Dermis blood vessel endothelial cell (primary cell): ENCODE results near the gene FGF10. TPM values are rescaled to one million over a fixed set of nuclear protein-coding genes. Genes with fewer than 3 reads are reported as not detected.

Source experiments
- DNase-seq: peaks from one replicate; pipeline ENCODE4 v3.0.0; 2010
- total RNA-seq: library from RNA; depleted of rRNA; stranded (reverse); fragments of >200 nt; gene quantifications from 2 replicates; pipeline ENCODE4 v1.2.3, GENCODE V29; 2014

FGF10 gene
- total RNA-seq, 1 donor from 2014 or later: not detected

GRCh38 chr5:44345871-44346270 lies 43.3 kb downstream of the FGF10 start:
- DNase-seq: no peak

DNA sequence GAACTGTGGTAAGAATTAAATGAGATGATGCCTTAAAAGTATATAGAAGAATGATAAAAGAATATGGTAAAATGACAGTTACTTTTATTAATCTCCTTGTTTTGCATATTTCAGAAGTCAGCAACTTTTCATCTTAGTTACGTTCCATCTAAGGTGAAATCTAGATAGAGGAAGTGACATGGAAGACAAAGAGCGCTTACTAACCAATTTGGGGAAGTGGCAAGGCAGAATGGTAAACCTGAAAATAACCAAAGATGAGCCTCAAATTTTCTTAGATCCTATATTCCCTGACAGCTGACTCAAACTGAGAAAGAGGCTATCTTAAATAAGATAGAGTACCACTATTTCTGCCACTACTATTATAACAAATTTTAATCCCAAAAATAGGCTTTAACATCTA lies 52.5 kb downstream of the FGF10 start:
- DNase-seq: no peak

GRCh38 chr5:44334622-44335021 lies 54.6 kb downstream of the FGF10 start:
- DNase-seq: no peak

DNA sequence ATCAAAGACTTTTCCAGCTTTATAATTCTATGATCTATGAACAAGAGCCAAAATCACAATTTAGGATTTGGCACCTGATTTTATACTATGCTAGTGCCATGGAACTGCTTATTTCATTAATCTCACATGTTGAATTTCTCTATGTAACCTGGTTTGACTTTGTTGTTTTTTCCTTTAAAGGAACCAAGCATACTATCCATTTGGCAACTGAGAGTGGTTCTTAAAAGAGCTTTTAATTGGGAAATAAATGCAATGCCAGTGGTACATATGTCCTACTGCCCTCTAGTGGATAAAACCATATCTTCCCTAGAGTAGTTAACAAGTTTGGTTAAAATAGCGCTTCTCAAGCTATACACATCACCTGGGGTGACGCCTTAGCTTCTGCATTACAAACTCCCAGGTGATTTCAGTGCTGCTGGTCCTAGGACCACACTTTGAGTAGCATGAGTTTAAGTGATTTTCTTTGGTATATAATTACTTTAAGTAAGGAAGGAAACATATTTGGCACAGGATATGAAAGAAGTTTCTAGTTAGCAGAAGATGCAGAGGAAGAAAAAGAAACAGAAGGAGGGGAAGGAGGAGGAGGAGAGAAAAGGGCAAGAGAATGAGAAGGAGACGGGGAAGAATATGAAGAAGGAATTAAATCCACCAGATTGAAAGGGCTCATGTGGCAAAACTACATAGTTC lies 56.8 kb downstream of the FGF10 start:
- DNase-seq: peak; percentile 45

DNA sequence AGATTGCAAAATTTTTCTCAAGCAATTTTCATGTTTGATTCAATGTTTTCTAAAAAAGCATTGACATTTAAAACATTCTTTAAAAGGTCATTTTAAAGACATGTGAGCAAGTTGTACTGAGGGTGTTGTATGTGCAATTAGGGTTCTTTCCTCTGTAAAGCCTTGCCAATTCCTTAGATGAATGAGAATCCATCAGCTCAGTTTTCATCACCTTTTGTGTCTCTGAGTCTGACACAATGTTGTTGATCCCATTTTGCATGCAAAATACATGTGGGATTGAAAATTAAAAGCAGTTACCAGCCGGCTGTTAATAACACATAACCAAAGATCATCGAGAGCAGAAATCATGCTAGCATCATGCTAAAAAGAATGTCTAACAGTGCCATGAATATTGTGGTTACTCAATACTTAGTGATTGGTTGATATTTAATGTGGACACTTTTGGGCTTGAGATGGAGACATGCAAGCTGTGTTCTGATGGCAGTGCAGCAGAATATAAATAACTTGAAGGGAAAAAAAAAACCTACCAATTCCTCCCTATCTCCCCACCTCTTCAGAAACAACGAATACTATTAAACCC lies 57.7 kb downstream of the FGF10 start:
- no peak for DNase-seq

DNA sequence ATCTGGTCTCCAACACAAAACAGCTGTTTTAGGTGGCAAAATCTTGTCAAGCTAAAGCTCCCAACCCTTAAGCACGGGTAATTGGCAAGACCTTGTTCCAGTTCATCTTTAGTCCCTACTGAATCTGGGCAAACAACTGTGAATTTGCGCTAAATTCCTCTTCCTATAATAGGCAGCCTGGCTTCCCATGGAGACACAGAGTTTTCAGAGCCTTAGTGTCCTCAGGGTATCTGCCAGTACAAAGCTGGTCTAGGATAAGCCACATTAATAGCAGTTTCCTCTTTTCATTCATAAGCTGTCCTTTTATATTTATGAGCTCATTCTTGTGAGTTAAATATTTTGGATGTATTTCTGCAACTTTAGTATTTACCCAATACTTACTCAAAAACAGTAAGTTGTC lies 59.5 kb downstream of the FGF10 start:
- DNase-seq: no peak

GRCh38 chr5:44321144-44321725 lies 68.0 kb downstream of the FGF10 start:
- DNase-seq: no peak

DNA sequence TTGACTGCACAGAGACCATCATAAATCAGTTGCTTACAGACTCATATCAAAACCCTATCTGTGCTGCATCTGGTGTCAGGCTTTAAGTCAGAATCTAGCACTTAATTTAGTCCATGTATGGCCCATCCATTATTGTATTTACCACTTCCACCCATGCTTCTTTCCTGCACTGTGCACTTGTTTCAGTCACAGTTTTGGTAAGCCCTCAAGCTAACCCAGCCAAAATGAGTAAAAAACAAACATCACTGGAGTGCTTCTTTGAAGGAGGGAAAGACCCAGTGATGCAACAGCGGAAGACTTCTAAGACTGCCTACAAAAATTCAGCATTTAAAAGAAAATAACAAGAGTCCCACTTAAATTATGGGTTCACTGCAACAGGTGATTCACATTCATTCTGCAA lies 69.0 kb downstream of the FGF10 start:
- DNase-seq: no peak

DNA sequence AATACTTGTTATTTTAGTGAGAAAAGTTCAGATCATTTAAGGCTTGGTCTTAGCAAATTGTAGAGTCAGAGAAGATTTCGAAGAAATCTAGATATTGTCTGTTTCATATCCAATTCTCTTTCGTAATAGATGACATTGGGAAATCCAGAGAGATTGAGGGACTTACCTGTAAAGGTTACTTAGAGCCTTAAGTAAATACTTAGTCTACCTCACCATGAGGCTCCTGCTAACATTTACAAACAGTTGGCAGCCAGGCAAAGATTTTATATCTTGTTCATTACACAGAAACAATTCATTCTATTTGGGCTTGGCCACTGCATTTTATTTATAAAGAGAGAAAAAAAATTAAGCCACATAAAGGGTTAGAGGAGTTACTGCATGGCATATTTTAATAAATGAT lies 70.3 kb downstream of the FGF10 start:
- no peak for DNase-seq

DNA sequence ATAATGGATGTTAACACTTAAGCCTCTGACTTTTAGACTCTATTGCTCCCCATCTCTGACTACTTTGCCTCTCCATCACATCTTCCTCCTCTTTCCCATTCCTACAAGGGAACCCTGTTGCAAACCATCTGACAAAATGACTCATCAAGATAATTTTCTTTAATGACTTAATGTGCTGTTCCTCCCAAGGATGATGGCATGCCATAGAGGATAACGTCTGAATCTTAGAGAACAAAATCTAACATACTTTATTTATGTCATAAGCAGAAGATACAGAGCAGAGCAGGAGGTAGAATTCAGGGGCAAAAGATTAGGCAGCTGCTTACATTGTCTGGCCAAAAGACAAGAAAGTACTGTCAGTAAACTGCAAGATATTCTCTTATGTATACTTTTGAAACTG lies 76.8 kb downstream of the FGF10 start:
- no peak for DNase-seq

DNA sequence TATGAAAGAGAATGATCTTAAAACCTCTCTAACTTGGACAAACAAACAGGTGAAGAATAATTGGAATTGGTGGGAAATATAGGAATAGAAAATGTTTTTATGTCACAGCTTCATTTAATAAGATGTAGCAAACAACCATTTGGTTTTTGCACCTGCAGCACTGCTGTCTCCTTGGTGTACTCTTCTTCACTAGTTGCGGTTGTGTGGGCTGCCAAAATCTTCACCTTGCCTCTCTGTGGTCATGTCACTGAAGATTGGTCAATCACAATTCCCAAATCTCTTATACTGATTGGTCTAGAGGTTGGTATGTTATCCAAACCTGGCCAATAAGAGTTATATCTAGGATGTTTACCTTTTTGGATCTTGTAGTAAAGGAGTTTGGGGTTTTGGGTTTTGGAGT lies 88.7 kb downstream of the FGF10 start:
- no peak for DNase-seq

DNA sequence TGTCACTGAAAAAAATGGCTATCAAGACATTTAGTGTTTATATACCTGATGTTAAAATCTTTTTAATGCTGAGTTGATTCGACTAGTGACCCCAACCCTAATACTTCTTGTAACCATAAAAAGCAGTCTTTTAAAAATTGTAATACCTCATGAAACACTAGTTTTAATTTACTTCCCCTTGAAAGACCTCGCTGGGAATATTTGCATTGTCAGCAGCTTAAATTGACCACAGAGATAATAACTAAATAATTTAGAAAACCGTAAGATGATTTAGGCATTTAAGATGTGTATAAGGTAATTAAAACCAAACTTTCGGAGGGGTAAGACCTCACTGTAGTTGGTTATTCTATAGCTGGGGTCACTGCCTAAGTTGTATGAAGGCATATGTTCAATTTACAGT lies 89.8 kb downstream of the FGF10 start:
- DNase-seq: no peak

DNA sequence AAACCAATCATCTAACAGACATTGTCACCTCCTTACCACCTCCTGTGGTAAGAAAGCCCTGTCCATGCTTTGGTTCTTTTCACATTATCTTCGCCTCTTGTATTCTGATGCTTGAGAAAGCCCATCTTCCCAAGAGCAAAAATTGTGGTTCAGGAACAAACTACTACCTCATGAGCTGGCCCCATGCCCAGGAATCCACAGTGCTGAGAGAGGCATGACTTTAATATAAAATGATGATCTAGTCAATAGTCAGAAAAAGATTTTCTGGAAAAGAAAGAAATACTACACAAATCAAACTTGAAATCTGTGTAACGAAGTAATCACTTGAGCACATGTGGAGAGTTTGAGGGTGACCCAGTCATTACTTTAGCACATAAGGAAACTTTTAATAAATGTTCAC lies 94.7 kb downstream of the FGF10 start:
- DNase-seq: no peak

- no peak for DNase-seq
Measured at GRCh38 chr5:44292736-44293135, 96.5 kb downstream of the FGF10 start.

DNA sequence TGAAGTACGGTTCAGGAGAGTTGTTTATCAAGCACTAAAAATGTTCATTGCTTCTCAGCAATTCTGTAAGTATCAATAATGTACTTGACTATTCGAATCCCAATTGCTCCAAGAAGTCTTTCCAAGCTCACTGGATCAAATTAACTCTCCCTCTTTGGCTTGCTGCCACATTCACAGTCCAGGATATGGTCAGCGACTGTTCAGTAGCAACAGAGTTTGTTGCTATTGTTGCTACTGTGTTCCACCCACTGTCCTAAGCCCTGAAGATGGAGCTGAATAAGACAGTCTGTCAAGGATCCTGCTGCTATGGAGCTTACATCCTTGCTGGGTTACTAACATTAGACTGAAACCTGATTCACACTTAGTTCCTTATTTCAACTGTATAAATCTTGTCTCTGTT lies 110.8 kb downstream of the FGF10 start:
- DNase-seq: no peak

- no peak for DNase-seq
Measured at GRCh38 chr5:44275908-44276307, 113.3 kb downstream of the FGF10 start.

GRCh38 chr5:44275329-44275728 lies 113.9 kb downstream of the FGF10 start:
- DNase-seq: no peak

DNA sequence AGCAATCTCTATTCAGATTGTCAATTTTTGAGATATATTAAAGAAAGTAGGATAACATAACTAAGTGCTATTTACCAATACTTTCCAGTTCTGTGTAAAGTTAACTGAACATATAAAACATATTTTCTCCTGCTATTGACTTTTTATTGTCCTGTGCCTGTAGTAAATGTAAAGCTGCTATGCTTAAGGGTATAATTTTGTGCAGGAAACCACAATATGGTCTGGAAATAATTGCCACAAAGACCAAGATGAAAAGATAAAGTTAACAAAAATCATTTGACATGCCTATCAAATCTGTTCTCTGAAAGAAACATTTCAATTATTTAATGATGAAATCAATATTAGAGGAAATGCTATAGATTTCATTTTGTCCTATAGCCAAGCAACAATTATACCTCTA lies 121.3 kb downstream of the FGF10 start:
- DNase-seq: no peak

GRCh38 chr5:44266882-44267576 lies 122.2 kb downstream of the FGF10 start:
- no peak for DNase-seq

DNA sequence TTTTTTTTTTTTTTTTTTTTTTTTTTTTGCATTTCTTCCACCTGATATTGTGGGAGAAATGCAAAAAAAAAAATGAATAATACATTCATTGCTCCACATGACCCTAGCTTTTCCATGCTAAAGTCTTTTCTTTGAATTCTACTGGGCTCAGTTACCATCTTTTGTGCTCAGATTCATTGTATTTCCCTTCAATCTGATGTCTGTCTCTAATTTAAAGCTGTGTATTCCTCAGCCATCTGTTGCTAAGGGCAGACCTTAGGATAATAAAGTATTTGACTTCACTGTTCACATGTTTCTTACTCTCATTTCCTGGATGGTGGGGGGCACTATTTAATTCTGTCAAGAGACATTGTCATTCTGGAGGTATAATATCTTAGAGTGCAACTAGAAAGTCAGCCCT lies 123.5 kb downstream of the FGF10 start:
- DNase-seq: no peak

- DNase-seq: no peak
Measured at GRCh38 chr5:44260793-44261192, 128.4 kb downstream of the FGF10 start.

DNA sequence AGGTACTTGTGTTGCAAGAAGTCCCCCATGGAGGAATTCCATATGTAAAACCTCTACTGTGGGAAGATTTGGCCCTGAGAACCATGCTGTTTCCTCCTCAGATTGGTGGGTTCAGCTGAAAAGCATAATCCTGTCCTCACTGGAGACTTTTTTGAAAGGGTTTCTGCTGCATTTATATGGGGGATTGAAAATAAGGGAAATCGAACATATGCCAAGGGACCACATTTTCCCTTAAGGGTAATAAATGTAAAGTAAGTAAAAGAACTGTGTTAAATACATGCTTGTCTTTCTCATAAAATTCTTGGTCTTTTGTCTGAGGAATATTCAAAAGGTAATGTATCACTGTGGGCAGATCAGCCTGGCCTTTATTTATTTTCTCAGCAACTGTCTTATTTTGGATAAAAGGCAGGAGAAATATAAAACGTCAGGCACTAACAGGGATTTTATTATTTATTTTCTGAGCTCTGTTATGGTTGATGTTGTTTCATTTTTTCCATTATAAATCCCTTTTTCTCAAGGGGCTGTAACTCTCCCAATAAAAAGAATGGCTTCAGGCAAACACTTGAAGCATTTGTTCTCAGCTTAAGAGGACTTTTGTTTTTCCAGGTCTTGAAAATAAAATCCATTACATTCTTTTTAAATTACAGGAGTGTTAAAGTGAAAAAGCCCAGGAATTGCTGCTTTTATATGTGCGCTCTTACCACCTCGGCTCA lies 131.4 kb downstream of the FGF10 start:
- no peak for DNase-seq

DNA sequence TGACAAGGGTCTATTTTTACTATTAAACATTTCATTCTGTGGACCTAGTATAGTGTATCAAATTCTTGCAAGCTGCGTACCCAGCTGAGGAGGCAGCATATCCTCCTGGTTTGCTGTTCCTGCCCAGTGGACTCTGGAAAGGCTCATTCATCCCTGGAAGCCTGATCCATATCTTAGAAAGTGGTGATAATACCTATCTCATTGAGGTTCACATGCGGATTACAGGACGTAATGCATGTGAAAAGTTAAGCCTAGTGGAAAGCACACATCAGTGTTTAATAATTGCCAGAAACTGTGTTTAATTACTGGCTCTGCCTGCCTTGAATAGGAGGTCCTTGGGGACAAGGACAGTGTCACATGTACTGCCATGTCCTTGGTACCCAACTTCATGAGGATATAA lies 132.0 kb downstream of the FGF10 start:
- DNase-seq: no peak
